Heart left ventricle (tissue), 16 donors: Measurements from ENCODE around the gene PIN4. TPM values are rescaled to one million over a fixed set of nuclear protein-coding genes. Genes with fewer than 3 reads are reported as not detected.

Source experiments
- ATAC-seq, 4 donors: fragments of 200-7000 bp; cut with Tn5 transposase; one replicate each; pipeline ENCODE4 v1.9.1; 2020 to 2022; ENCODE audit warnings: moderate library complexity in 4 of 4, mild to moderate bottlenecking in 3 of 4, moderate number of reproducible peaks in 1 of 4
- DNase-seq, 5 donors: peaks; one replicate each; pipeline ENCODE4 v3.0.0-alpha.2; 2020
- H3K27ac ChIP-seq, 12 donors: fragments of 200-600 bp; sonication (generic) in 4 of 12; one replicate each; pipeline versions ENCODE4 v1.5.0 to v1.8.0; 2016 to 2022; ENCODE audit warnings: mild to moderate bottlenecking in 2 of 12
- H3K27me3 ChIP-seq, 9 donors: fragments of 200-600 bp; sonication (generic) in 2 of 9; one replicate each; pipeline versions ENCODE4 v1.5.1 to v1.8.0; 2016 to 2022; ENCODE audit warnings: mild to moderate bottlenecking in 3 of 9
- H3K36me3 ChIP-seq, 9 donors: fragments of 200-600 bp; sonication (generic) in 2 of 9; one replicate each; pipeline versions ENCODE4 v1.5.0 to v1.8.0; 2018 to 2022; ENCODE audit warnings: mild to moderate bottlenecking in 2 of 9
- H3K4me1 ChIP-seq, 12 donors: fragments of 200-600 bp; sonication (generic) in 4 of 12; one replicate each; pipeline versions ENCODE4 v1.5.0 to v1.8.0; 2016 to 2022; ENCODE audit warnings: mild to moderate bottlenecking in 3 of 12
- H3K4me3 ChIP-seq, 12 donors: fragments of 200-600 bp; sonication (generic) in 4 of 12; one replicate each; pipeline versions ENCODE4 v1.5.0 to v1.8.0; 2017 to 2022; ENCODE audit warnings: mild to moderate bottlenecking in 9 of 12, moderate library complexity in 4 of 12
- H3K9me3 ChIP-seq, 12 donors: fragments of 200-600 bp; sonication (generic) in 4 of 12; one replicate each; pipeline versions ENCODE4 v1.5.0 to v1.8.0; 2016 to 2022; ENCODE audit warnings: mild to moderate bottlenecking in 1 of 12
- POLR2A ChIP-seq, 2 donors: fragments of 450-650 bp; IDR thresholded peaks; one replicate each; pipeline ENCODE4 v1.6.1; 2017; ENCODE audit warnings: antibody characterized with exemption in 2 of 2, mild to moderate bottlenecking in 2 of 2, moderate library complexity in 2 of 2
- WGBS, 4 donors: extraction: QIAGEN DNeasy Blood & Tissue Kit in 2 of 4; methylation state at CpG; one replicate each; pipeline versions ENCODE4 v1.1.5 to v1.1.7; 2013 to 2018; 5-methylcytosine and 5-hydroxymethylcytosine counted together
- intact Hi-C, 10 donors: fragments of 100-400 bp; cut with DNase I; formaldehyde crosslinking; loops; one replicate each; pipeline versions ENCODE4 v1.11.1 to v1.14.2; 2022
- polyA plus RNA-seq, 2 donors: library from polyadenylated mRNA; stranded (reverse); fragments of 200-250 nt; gene quantifications; one replicate each; pipeline ENCODE4 v1.2.3, GENCODE V29; 2013
- total RNA-seq, 9 donors: library from RNA; depleted of rRNA in 2 of 9; stranded (reverse); fragments of >200 nt in 2 of 9; fragmentation: NEBNext Ultra II Directional in 3 of 9; extraction: Animal tissue kit (Norgen Biotek cat#: 25700) in 3 of 9; gene quantifications; one replicate each; pipeline versions ENCODE4 v1.1.0 to v1.2.4, GENCODE V29; 2016 to 2023
- TF ChIP-seq, protein P1 (sequence below), 12 donors: fragments of 200-600 bp; sonication (generic) in 4 of 12; IDR thresholded peaks; one replicate each; pipeline versions ENCODE4 v1.5.0 to v1.8.0; 2018 to 2022; ENCODE audit warnings: antibody characterized with exemption in 12 of 12, mild to moderate bottlenecking in 5 of 12
- donor health status: ischemic (EF 13 %, LVEDD 7.1; RV severe dilation, severe dysfunction).
- donor health status: healthy with polysubstance abuse.
- donor health status: DM: no; HTN: yes; CAD: no.
- donor health status: DM: no; HTN: no; CAD: no.
- donor health status: ischemic (EF 25% LVEDD 6.9; RV normal size, moderate dysfunction).
- donor health status: ischemic (EF 25% LVEDD 5.7; RV mildly dilated, moderate dysfunction).
- donor health status: healthy.
- donor health status: DM: yes; HTN: yes; CAD: no.
- donor health status: ischemic (EF 35%, LVEDD 5.7; RV mildly dilated, moderate dysfunction).
- donor health status: nonischemic (EF 11% LVEDD 7.7; RV severe dilation, severe dysfunction).
- donor health status: DM: yes; HTN: yes; CAD: no.
- donor health status: PGD.
- donor health status: ischemic (EF 29% LVEDD 5.4; RV normal size, mild dysfunction).
- donor health status: nonischemic (EF 23%, LVEDD 6.1; RV moderate dilation, normal function).

PIN4 gene
- total and polyA plus RNA-seq, 11 donors: 8.4 to 41.5 (median 10.9) TPM

DNA sequence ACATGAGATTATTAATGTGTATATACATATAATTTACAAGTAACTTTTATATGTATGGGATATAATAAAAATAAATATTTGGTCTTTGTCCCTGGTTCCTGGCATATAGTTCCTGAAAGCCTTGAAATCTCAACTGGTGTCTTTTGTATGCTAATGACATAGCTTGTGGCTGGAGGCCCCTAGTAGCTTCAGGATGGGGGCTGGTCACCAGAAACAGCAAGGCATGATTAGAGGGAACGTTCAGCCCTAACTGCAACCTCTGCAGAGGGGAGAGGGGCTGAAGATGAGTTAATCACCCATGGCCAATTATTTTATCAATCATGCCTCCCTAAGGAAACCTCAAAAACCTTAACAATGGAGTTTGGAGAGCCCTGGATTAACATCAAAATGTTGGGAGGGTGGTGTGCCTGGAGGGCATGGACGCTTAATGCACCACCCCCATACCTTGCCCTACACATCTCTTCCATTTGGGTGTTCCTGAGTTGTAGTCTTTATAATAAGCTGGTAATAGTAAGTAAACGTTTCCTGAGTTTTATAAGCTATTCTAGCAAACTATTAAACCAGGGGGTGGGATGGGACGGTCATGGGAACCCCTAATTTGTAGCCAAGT lies 21.3 kb downstream of the PIN4 start:
- Histone ChIP-seq H3K9me3 (no peaks in the 10 kb centered on the region), H3K27me3 (no peaks in the 10 kb centered on the region), H3K4me1 (no peaks in the 10 kb centered on the region), H3K4me3 (no peak overlapping the region), H3K27ac (no peak overlapping the region), H3K36me3 (peaks cover 0 to 53% (median 18%) of the 10 kb centered on the region in 9 donors)
- intact Hi-C loops: no loop called here
- DNase-seq (no peak), ATAC-seq (no peak)
- 58 to 93% (median 75%) methylated on average over 4 of the region's 4 CpGs for WGBS, 4 donors
- TF ChIP-seq, protein P1, sequence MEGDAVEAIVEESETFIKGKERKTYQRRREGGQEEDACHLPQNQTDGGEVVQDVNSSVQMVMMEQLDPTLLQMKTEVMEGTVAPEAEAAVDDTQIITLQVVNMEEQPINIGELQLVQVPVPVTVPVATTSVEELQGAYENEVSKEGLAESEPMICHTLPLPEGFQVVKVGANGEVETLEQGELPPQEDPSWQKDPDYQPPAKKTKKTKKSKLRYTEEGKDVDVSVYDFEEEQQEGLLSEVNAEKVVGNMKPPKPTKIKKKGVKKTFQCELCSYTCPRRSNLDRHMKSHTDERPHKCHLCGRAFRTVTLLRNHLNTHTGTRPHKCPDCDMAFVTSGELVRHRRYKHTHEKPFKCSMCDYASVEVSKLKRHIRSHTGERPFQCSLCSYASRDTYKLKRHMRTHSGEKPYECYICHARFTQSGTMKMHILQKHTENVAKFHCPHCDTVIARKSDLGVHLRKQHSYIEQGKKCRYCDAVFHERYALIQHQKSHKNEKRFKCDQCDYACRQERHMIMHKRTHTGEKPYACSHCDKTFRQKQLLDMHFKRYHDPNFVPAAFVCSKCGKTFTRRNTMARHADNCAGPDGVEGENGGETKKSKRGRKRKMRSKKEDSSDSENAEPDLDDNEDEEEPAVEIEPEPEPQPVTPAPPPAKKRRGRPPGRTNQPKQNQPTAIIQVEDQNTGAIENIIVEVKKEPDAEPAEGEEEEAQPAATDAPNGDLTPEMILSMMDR (IDR thresholded peaks at IDR 0.05): no peak
- no peak for TF ChIP-seq POLR2A (IDR thresholded peaks at IDR 0.05)

DNA sequence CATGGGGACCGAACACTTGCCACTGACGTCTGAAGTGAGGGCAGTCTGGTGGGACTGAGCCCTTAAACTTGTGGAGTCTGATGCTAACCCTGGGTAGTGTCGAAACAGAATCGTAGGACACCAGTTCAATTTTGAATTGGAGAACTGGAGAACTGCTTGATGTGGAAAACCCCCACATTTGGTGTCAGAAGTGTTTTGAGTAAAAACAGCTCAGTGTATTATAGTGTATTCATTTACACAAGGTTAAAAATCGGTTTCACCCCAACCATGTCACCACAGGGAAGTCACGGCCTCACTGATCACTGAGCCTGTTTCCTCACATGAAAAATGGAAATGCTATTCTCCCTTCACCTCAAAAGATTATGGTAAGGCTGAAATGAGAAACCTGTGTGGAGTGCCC lies 21.9 kb downstream of the PIN4 start:
- Histone ChIP-seq H3K27me3 (no peaks in the 10 kb centered on the region), H3K27ac (no peak overlapping the region), H3K4me3 (no peak overlapping the region), H3K9me3 (no peaks in the 10 kb centered on the region), H3K4me1 (no peaks in the 10 kb centered on the region), H3K36me3 (peaks cover 0 to 53% (median 12%) of the 10 kb centered on the region in 9 donors)
- no peak for TF ChIP-seq POLR2A (IDR thresholded peaks at IDR 0.05)
- TF ChIP-seq, protein P1 (IDR thresholded peaks at IDR 0.05): no peak
- 81 to 93% (median 89%) methylated on average over 6 of the region's 6 CpGs for WGBS, 4 donors
- no peak for DNase-seq
- intact Hi-C loops: no loop called here
- no peak for ATAC-seq

DNA sequence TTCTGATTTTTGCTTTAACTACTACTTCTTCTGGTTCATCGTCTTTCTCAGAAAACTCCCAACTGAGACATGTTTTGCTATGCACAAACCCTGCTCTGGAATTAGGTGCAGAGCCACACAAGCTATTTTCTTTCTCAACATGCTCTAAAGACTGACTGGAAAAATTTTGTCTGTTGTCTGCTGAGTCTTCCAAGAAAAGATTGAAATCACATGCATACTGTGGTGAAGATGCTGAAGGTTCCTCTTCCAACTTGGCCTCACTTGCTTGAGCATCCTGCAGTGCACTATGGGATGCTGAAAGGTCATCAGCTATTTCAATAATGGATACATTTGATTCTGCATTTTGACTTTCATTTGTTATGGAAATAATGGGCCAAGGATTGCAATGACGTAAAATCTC lies 24.1 kb downstream of the PIN4 start:
- Histone ChIP-seq H3K36me3 (peaks cover 0 to 39% (median 4%) of the 10 kb centered on the region in 9 donors), H3K4me1 (no peaks in the 10 kb centered on the region), H3K4me3 (no peak overlapping the region), H3K27me3 (peaks cover 0 to 4% (median 0%) of the 10 kb centered on the region in 9 donors), H3K9me3 (no peaks in the 10 kb centered on the region), H3K27ac (no peak overlapping the region)
- TF ChIP-seq POLR2A (IDR thresholded peaks at IDR 0.05): no peak
- TF ChIP-seq, protein P1 (IDR thresholded peaks at IDR 0.05): no peak
- DNase-seq (no peak), ATAC-seq (no peak)
- 75 to 98% (median 90%) methylated on average over 2 of the region's 2 CpGs for WGBS, 4 donors
- intact Hi-C loops: no loop called here

DNA sequence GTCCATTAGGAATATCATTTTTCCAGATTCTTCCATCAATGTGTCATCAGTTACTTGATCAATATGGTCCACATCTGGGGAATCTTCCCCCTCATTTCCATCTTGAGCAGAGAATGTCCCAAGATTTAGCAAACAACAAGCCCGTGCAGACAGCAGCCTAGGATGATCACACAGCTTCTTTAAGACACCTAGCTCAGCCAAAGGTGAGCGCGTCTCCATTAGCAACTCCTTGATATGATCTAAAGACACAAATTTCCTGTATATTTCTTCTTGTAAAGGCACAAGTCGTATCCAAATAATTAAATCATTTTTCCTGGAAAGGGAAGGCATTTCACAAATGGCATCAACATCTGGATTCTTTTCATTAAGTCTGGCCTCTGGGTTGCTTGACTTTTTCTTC lies 25.8 kb downstream of the PIN4 start:
- ATAC-seq: no peak
- TF ChIP-seq POLR2A (IDR thresholded peaks at IDR 0.05): no peak
- TF ChIP-seq, protein P1 (IDR thresholded peaks at IDR 0.05): no peak

More for the DNA sequence above, 25.8 kb downstream of the PIN4 start:
- no peak overlapping the region for H3K27ac ChIP-seq
- intact Hi-C loops: no loop called here
- H3K36me3 ChIP-seq: peaks cover 0 to 39% (median 4%) of the 10 kb centered on the region in 9 donors
- no peaks in the 10 kb centered on the region for H3K4me1 ChIP-seq
- H3K9me3 ChIP-seq: no peaks in the 10 kb centered on the region
- no peak for DNase-seq
- H3K27me3 ChIP-seq: peaks cover 0 to 4% (median 0%) of the 10 kb centered on the region in 9 donors
- H3K4me3 ChIP-seq: no peak overlapping the region
- 78 to 90% (median 87%) methylated on average over 4 of the region's 4 CpGs for WGBS, 4 donors
